HCT116 (cell line): Measurements from ENCODE around the gene UTP14A. TPM values are rescaled to one million over a fixed set of nuclear protein-coding genes. Genes with fewer than 3 reads are reported as not detected.

Experiments used
- ATAC-seq: fragments of 200-7000 bp; cut with Tn5 transposase; 2 replicates; pipeline ENCODE4 v1.9.1; 2020; ENCODE audit warnings: mild to moderate bottlenecking, moderate library complexity
- BruUV-seq: library from RNA; stranded (reverse); fragments of 400-500 nt; replicated peaks from 2 replicates; lab custom pipeline; 2021; lab: Mats Ljungman, UMichigan
- CTCF ChIA-PET: fragments of 300-600 bp; sonication (Branson Sonifier 250); formaldehyde crosslinking; loops from one replicate; lab custom pipeline; 2021; ENCODE audit warnings: antibody characterized with exemption; lab: Charles Lee
- POLR2A ChIA-PET: fragments of 300-600, 350-600 bp; sonication (Branson Sonifier 250); formaldehyde crosslinking; loops from one replicate; lab custom pipeline; 2021; ENCODE audit warnings: antibody characterized with exemption; lab: Charles Lee
- RAD21 ChIA-PET, 2 experiments: fragments of 300-600 bp; sonication (Branson Sonifier 250); formaldehyde crosslinking; loops; one replicate each; lab custom pipeline; 2023; ENCODE audit warnings: low total read pairs in 2 of 2; ENCODE audit not compliant: uncharacterized antibody in 2 of 2, unreplicated experiment in 2 of 2, low non-redundant PET in 1 of 2; lab: Charles Lee
- DNase-seq: peaks from one replicate; pipeline ENCODE4 v3.0.0-alpha.2; 2010; ENCODE audit warnings: low read depth, low spot score
- H2AFZ ChIP-seq: fragments of 200-600 bp; shearing (Covaris generic), sonication (generic); 2 replicates; pipeline ENCODE4 v1.6.1; 2017; ENCODE audit warnings: low read depth, mixed run types, mixed read lengths, antibody characterized with exemption, low read length; ENCODE audit not compliant: poor library complexity, severe bottlenecking
- H3K27ac ChIP-seq: 2 replicates; pipeline ENCODE4 v1.5.1; 2012; ENCODE audit warnings: low read depth, low read length
- H3K27me3 ChIP-seq: fragments of 200-600 bp; sonication (generic); 2 replicates; pipeline ENCODE4 v1.6.1; 2016; ENCODE audit warnings: mixed run types, low read length, mixed read lengths; ENCODE audit not compliant: insufficient read depth
- H3K36me3 ChIP-seq, 2 experiments: fragments of 200-500 bp in 1 of 2; fragments of 200-600 bp in 1 of 2; sonication (Bioruptor generic) in 1 of 2; sonication (generic) in 1 of 2; 2 replicates each; pipeline versions ENCODE4 v1.5.1 to v1.6.1; 2014 to 2016; ENCODE audit warnings: low read length in 2 of 2, inconsistent platforms in 1 of 2, mixed read lengths in 1 of 2, mixed run types in 1 of 2; ENCODE audit not compliant: insufficient read depth in 2 of 2, control insufficient read depth in 1 of 2
- H3K4me1 ChIP-seq, 2 experiments: fragments of 200-600 bp in 1 of 2; sonication (generic) in 1 of 2; 2 replicates each; pipeline versions ENCODE4 v1.5.1 to v1.6.1; 2012 to 2017; ENCODE audit warnings: low read length in 2 of 2, inconsistent platforms in 1 of 2, mild to moderate bottlenecking in 1 of 2, mixed read lengths in 1 of 2, mixed run types in 1 of 2, moderate library complexity in 1 of 2; ENCODE audit not compliant: insufficient read depth in 2 of 2, control insufficient read depth in 1 of 2
- H3K4me2 ChIP-seq: fragments of 200-600 bp; sonication (generic); 2 replicates; pipeline ENCODE4 v1.6.1; 2017; ENCODE audit warnings: mixed run types, low read length, mixed read lengths
- H3K4me3 ChIP-seq, 2 experiments: fragments of 200-600 bp in 1 of 2; sonication (generic) in 1 of 2; replicated peaks in 1 of 2; 2 replicates each; pipeline ENCODE4 v1.5.1; 2011 to 2016; ENCODE audit warnings: low read length in 2 of 2, control low read depth in 1 of 2, low read depth in 1 of 2, mild to moderate bottlenecking in 1 of 2, mixed read lengths in 1 of 2, mixed run types in 1 of 2
- H3K79me2 ChIP-seq: fragments of 200-600 bp; sonication (generic); 2 replicates; pipeline ENCODE4 v1.6.1; 2017; ENCODE audit warnings: mild to moderate bottlenecking, mixed run types, low read length, moderate library complexity, mixed read lengths; ENCODE audit not compliant: insufficient read depth
- H3K9ac ChIP-seq: fragments of 200-600 bp; sonication (generic); 2 replicates; pipeline ENCODE4 v1.6.1; 2016; ENCODE audit warnings: low read length, mixed read lengths
- H3K9me2 ChIP-seq: fragments of 200-600 bp; sonication (generic), shearing (Covaris generic); 2 replicates; pipeline ENCODE4 v1.6.1; 2017; ENCODE audit warnings: mixed run types, mild to moderate bottlenecking, moderate library complexity; ENCODE audit not compliant: insufficient read depth
- H3K9me3 ChIP-seq, 2 experiments: fragments of 200-500 bp in 1 of 2; fragments of 200-600 bp in 1 of 2; sonication (Bioruptor generic) in 1 of 2; sonication (generic) in 1 of 2; 2 replicates each; pipeline ENCODE4 v1.6.1; 2014 to 2017; ENCODE audit warnings: low read length in 2 of 2, mixed read lengths in 2 of 2, inconsistent platforms in 1 of 2, low read depth in 1 of 2, mild to moderate bottlenecking in 1 of 2, mixed run types in 1 of 2, moderate library complexity in 1 of 2; ENCODE audit not compliant: control insufficient read depth in 1 of 2, insufficient read depth in 1 of 2
- H4K20me1 ChIP-seq: fragments of 200-600 bp; sonication (generic), shearing (Covaris generic); 2 replicates; pipeline ENCODE4 v1.6.1; 2017; ENCODE audit warnings: mixed run types, mild to moderate bottlenecking, moderate library complexity; ENCODE audit not compliant: insufficient read depth
- POLR2A ChIP-seq: IDR thresholded peaks from 2 replicates; pipeline ENCODE4 v1.7.0; 2011; ENCODE audit warnings: borderline replicate concordance; ENCODE audit not compliant: insufficient read depth, insufficient read length; ENCODE audit errors: extremely low read depth
- TCF7L2 ChIP-seq: IDR thresholded peaks from 2 replicates; pipeline ENCODE4 v1.7.0; 2011; ENCODE audit warnings: borderline replicate concordance, inconsistent platforms; ENCODE audit not compliant: insufficient read depth, insufficient read length; ENCODE audit errors: extremely low read depth
- ZFX ChIP-seq: fragments of 450-650 bp; IDR thresholded peaks from 2 replicates; pipeline ENCODE4 v1.6.1; 2017
- intact Hi-C: fragments of 100-400 bp; cut with micrococcal nuclease; formaldehyde crosslinking; loops from 2 replicates; pipeline ENCODE4 v1.10.0; 2022
- total RNA-seq: library from RNA; stranded (reverse); gene quantifications from one replicate; pipeline ENCODE4 v1.2.1, GENCODE V29; 2021; ENCODE audit not compliant: unreplicated experiment
- TF ChIP-seq, protein P1 (sequence below), 3 experiments: fragments of 200-600 bp in 1 of 3; sonication (generic) in 1 of 3; IDR thresholded peaks in 2 of 3; conservative IDR thresholded peaks in 1 of 3; 2 replicates each; pipeline ENCODE4 v1.5.1; 2012 to 2017; ENCODE audit warnings: low read depth in 2 of 3, low read length in 2 of 3, antibody characterized with exemption in 1 of 3, borderline replicate concordance in 1 of 3, control low read depth in 1 of 3, mild to moderate bottlenecking in 1 of 3, mixed read lengths in 1 of 3, mixed run types in 1 of 3, moderate library complexity in 1 of 3; ENCODE audit not compliant: insufficient read depth in 1 of 3
- TF ChIP-seq, protein P2 (sequence below): IDR thresholded peaks from 2 replicates; pipeline ENCODE4 v1.6.1; 2011; ENCODE audit warnings: mild to moderate bottlenecking, low read length, moderate library complexity; ENCODE audit not compliant: insufficient replicate concordance; ENCODE audit errors: extremely low read depth

The UTP14A gene
- total RNA-seq, 1 experiment from 2014 or later: 28.3 TPM

DNA sequence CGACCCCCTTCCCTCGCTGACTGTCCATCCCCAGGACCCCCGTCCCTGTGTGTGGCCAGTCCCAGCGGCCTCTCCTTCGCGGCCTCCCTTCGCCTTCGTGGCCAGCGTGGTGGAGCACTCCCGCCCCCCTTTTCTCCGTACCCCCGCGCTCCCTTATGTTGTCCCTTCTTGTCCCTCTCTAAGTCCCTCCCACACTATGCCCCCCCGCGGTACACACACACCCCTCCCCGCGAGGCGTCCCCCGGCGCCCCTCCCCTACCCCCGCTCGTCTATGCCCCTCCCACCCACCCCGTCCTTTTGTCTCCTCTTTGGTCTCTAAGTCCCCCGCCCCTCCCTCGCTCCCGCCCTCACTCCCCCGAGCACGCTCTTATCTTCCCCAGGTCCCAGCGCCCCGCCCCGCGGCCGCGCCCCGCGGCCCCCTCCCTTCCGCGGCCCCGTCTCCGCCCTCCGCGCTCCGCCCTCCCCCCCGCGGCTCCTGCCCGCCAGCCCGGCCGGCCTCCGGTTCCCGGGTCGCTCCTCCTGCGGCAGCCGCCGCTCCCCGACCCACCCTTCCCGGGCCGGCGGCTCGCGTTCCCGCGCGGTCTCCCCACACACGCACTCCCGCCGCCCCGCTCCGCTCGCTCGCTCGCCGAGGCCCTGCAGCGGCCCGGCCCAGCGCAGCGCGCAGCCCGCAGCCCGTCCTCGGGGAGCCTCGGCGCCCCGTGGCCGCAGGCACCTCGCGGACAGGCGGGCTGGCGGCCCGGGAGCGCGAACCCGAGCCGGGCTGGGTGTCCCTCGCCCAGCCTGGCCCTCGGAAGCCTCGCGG lies 26.3 kb downstream of the UTP14A start:
- Histone ChIP-seq H3K9me3 (no peaks in the 10 kb centered on the region), H3K4me3 (peak overlapping the region; percentile 51 to 59), H3K4me2 (peak overlapping the region; percentile 82), H3K79me2 (no peaks in the 10 kb centered on the region), H3K9me2 (no peaks in the 10 kb centered on the region), H3K9ac (peak overlapping the region; percentile 64), H3K27me3 (no peaks in the 10 kb centered on the region), H2AFZ (no peak overlapping the region), H3K36me3 (no peaks in the 10 kb centered on the region; a peak in 2 of 4 replicates), H4K20me1 (no peaks in the 10 kb centered on the region), H3K27ac (peak overlapping the region; percentile 77), H3K4me1 (peaks cover 0 to 6% of the 10 kb centered on the region in 2 experiments; a peak in 1 of 4 replicates)
- TF ChIP-seq ZFX: peak; percentile 56
- TF ChIP-seq TCF7L2: no peak
- TF ChIP-seq, protein P1, sequence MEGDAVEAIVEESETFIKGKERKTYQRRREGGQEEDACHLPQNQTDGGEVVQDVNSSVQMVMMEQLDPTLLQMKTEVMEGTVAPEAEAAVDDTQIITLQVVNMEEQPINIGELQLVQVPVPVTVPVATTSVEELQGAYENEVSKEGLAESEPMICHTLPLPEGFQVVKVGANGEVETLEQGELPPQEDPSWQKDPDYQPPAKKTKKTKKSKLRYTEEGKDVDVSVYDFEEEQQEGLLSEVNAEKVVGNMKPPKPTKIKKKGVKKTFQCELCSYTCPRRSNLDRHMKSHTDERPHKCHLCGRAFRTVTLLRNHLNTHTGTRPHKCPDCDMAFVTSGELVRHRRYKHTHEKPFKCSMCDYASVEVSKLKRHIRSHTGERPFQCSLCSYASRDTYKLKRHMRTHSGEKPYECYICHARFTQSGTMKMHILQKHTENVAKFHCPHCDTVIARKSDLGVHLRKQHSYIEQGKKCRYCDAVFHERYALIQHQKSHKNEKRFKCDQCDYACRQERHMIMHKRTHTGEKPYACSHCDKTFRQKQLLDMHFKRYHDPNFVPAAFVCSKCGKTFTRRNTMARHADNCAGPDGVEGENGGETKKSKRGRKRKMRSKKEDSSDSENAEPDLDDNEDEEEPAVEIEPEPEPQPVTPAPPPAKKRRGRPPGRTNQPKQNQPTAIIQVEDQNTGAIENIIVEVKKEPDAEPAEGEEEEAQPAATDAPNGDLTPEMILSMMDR (IDR thresholded peaks at IDR 0.05 in 2 of 3, conservative IDR thresholded peaks at IDR 0.05 in 1 of 3; ENCODE audit: borderline replicate concordance in 1 of 3, insufficient read depth in 1 of 3, low read depth in 2 of 3, low read length in 2 of 3): no peak
- no peak for TF ChIP-seq POLR2A
- TF ChIP-seq, protein P2, sequence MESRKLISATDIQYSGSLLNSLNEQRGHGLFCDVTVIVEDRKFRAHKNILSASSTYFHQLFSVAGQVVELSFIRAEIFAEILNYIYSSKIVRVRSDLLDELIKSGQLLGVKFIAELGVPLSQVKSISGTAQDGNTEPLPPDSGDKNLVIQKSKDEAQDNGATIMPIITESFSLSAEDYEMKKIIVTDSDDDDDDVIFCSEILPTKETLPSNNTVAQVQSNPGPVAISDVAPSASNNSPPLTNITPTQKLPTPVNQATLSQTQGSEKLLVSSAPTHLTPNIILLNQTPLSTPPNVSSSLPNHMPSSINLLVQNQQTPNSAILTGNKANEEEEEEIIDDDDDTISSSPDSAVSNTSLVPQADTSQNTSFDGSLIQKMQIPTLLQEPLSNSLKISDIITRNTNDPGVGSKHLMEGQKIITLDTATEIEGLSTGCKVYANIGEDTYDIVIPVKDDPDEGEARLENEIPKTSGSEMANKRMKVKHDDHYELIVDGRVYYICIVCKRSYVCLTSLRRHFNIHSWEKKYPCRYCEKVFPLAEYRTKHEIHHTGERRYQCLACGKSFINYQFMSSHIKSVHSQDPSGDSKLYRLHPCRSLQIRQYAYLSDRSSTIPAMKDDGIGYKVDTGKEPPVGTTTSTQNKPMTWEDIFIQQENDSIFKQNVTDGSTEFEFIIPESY: no peak
- ATAC-seq (peak; percentile 73), DNase-seq (peak; percentile 81)
- CTCF ChIA-PET: no interaction called here
- RAD21 ChIA-PET: no interaction called here
- no TSS peak for BruUV-seq
- intact Hi-C loops: no loop called here
- POLR2A ChIA-PET: interaction anchor here (0.8 kb wide), 1 partner anchor 29 kb away, joined by 3 read pairs; no protein-coding TSS in a partner anchor
